ENCODE results near the gene PLD3. TPM values are rescaled to one million over a fixed set of nuclear protein-coding genes. Genes with fewer than 3 reads are reported as not detected.

PLD3 gene
- total and polyA plus RNA-seq, 2 experiments from 2014 or later, result 181 to 490 TPM

GRCh38 chr19:40344422-40344821 is 4.1 kb upstream of the PLD3 start:
- DNase-seq (ENCODE audit: low spot score) (no peak), ATAC-seq (no peak)
- Histone ChIP-seq H3K27me3 (ENCODE audit: insufficient read depth) (no peaks in the 10 kb centered on the region), H3K79me2 (replicated peaks; ENCODE audit: insufficient read depth) (peaks cover 25% of the 10 kb centered on the region), H3K36me3 (ENCODE audit: insufficient read depth) (no peaks in the 10 kb centered on the region), H3F3A (replicated peaks; ENCODE audit: low read depth) (no peaks in the 10 kb centered on the region), H2AFZ (no peak overlapping the region), H3K4me2 (no peak overlapping the region), H3K27ac (ENCODE audit: low read depth) (no peak overlapping the region), H3K4me3 (no peak overlapping the region), H3K4me1 (ENCODE audit: insufficient read depth) (no peaks in the 10 kb centered on the region), H3K9me2 (ENCODE audit: insufficient read depth) (no peaks in the 10 kb centered on the region), H4K20me1 (replicated peaks; ENCODE audit: insufficient read depth) (0 out of 2 replicates have a peak, but pooled peaks cover 4% of the 10 kb centered on the region)
- Mint-ChIP-seq H3K27me3 (ENCODE audit: insufficient read depth, low read depth, poor library complexity) (peaks cover 5% of the 10 kb centered on the region), H3K27ac (no peak overlapping the region), H3K9me3 (no peaks in the 10 kb centered on the region; the same call in 2 of the 3 replicates), H3K4me1 (peaks cover 7% of the 10 kb centered on the region; the same call in 2 of the 3 replicates), H3K4me3 (no peak overlapping the region), H3K36me3 (ENCODE audit: low read depth) (peaks cover 5% of the 10 kb centered on the region; the same call in 2 of the 3 replicates)
- TF ChIP-seq ZNF331 (CRISPR knock-in tag; IDR thresholded peaks at IDR 0.05; ENCODE audit: low read depth) (no peak), ETS1 (IDR thresholded peaks at IDR 0.05) (no peak), EZH2 (IDR thresholded peaks at IDR 0.05; ENCODE audit: low read depth, unreplicated experiment) (no peak), NANOG (IDR thresholded peaks at IDR 0.05; ENCODE audit: borderline replicate concordance) (no peak), JUNB (IDR thresholded peaks at IDR 0.05; ENCODE audit: unreplicated experiment) (no peak), REST (IDR thresholded peaks at IDR 0.05; ENCODE audit: unreplicated experiment) (no peak), ZNF462 (CRISPR knock-in tag; IDR thresholded peaks at IDR 0.05) (no peak), EZH2phosphoT487 (IDR thresholded peaks at IDR 0.05; ENCODE audit: unreplicated experiment) (no peak), POLR2AphosphoS5 (IDR thresholded peaks at IDR 0.05; ENCODE audit: low read depth) (no peak), CREB1 (CRISPR knock-in tag; IDR thresholded peaks at IDR 0.05; ENCODE audit: low read depth) (no peak), CTCF (conservative IDR thresholded peaks at IDR 0.05; ENCODE audit: low read depth in 2 of 2) (no peak), STAT1 (IDR thresholded peaks at IDR 0.05; ENCODE audit: unreplicated experiment) (no peak), ZNF114 (CRISPR knock-in tag; IDR thresholded peaks at IDR 0.05) (no peak)
